Heart right ventricle (tissue), 16 donors: ENCODE results near the gene NKD2. TPM values are rescaled to one million over a fixed set of nuclear protein-coding genes. Genes with fewer than 3 reads are reported as not detected.

Source experiments
- ATAC-seq, 8 donors: fragments of 200-7000 bp; cut with Tn5 transposase; one replicate each; pipeline ENCODE4 v1.9.1; 2020; ENCODE audit warnings: mild to moderate bottlenecking in 8 of 8, moderate library complexity in 8 of 8, moderate number of reproducible peaks in 1 of 8
- DNase-seq, 2 donors: peaks; one replicate each; pipeline ENCODE4 v3.0.0-alpha.2; 2020
- H3K27ac ChIP-seq, 10 donors: fragments of 200-600 bp; sonication (generic) in 2 of 10; one replicate each; pipeline versions ENCODE4 v1.5.0 to v1.8.0; 2020 to 2022; ENCODE audit warnings: mild to moderate bottlenecking in 3 of 10
- H3K27me3 ChIP-seq, 7 donors: fragments of 200-600 bp; one replicate each; pipeline ENCODE4 v1.8.0; 2021 to 2022; ENCODE audit warnings: mild to moderate bottlenecking in 2 of 7
- H3K36me3 ChIP-seq, 9 donors: fragments of 200-600 bp; sonication (generic) in 1 of 9; one replicate each; pipeline versions ENCODE4 v1.5.0 to v1.8.0; 2020 to 2022; ENCODE audit warnings: mild to moderate bottlenecking in 2 of 9
- H3K4me1 ChIP-seq, 9 donors: fragments of 200-600 bp; sonication (generic) in 1 of 9; one replicate each; pipeline versions ENCODE4 v1.5.0 to v1.8.0; 2020 to 2022; ENCODE audit warnings: mild to moderate bottlenecking in 4 of 9
- H3K4me3 ChIP-seq, 10 donors: fragments of 200-600 bp; sonication (generic) in 2 of 10; one replicate each; pipeline versions ENCODE4 v1.5.0 to v1.8.0; 2020 to 2022; ENCODE audit warnings: mild to moderate bottlenecking in 7 of 10, moderate library complexity in 2 of 10
- H3K9me3 ChIP-seq, 11 donors: fragments of 200-600 bp in 10 of 11; sonication (generic) in 2 of 11; one replicate each; pipeline versions ENCODE4 v1.5.0 to v1.8.0; 2013 to 2022; ENCODE audit warnings: mild to moderate bottlenecking in 2 of 11, control low read depth in 1 of 11, moderate library complexity in 1 of 11
- WGBS, 2 donors: extraction: QIAGEN DNeasy Blood & Tissue Kit; methylation state at CpG; one replicate each; pipeline ENCODE4 v1.1.7; 2013; ENCODE audit warnings: inconsistent platforms in 1 of 2; 5-methylcytosine and 5-hydroxymethylcytosine counted together
- intact Hi-C, 10 donors: fragments of 100-400 bp; cut with DNase I; formaldehyde crosslinking; loops; one replicate each; pipeline versions ENCODE4 v1.11.1 to v1.14.2; 2022
- polyA plus RNA-seq, 2 donors: library from polyadenylated mRNA; stranded (reverse); fragments of 200-250 nt; gene quantifications; one replicate each; pipeline ENCODE4 v1.2.3, GENCODE V29; 2013
- total RNA-seq, 10 donors: library from RNA; stranded (reverse); fragmentation: NEBNext Ultra II Directional in 3 of 10; extraction: Animal tissue kit (Norgen Biotek cat#: 25700) in 3 of 10; gene quantifications; one replicate each; pipeline versions ENCODE4 v1.2.1 to v1.2.4, GENCODE V29; 2021 to 2023
- TF ChIP-seq, protein P1 (sequence below), 9 donors: fragments of 200-600 bp; sonication (generic) in 2 of 9; IDR thresholded peaks; one replicate each; pipeline versions ENCODE4 v1.5.0 to v1.8.0; 2021 to 2022; ENCODE audit warnings: antibody characterized with exemption in 9 of 9, mild to moderate bottlenecking in 5 of 9, moderate library complexity in 1 of 9
- donor health status: Arrhythmogenic right ventricular cardiomyopathy.
- donor health status: ischemic (EF 13 %, LVEDD 7.1; RV severe dilation, severe dysfunction).
- donor health status: healthy with polysubstance abuse.
- donor health status: DM: no; HTN: yes; CAD: no.
- donor health status: DM: no; HTN: no; CAD: no.
- donor health status: ischemic (EF 25% LVEDD 6.9; RV normal size, moderate dysfunction).
- donor health status: ischemic (EF 25% LVEDD 5.7; RV mildly dilated, moderate dysfunction).
- donor health status: healthy.
- donor health status: DM: yes; HTN: yes; CAD: no.
- donor health status: Ischemic cardiomyopathy.
- donor health status: ischemic (EF 35%, LVEDD 5.7; RV mildly dilated, moderate dysfunction).
- donor health status: nonischemic (EF 11% LVEDD 7.7; RV severe dilation, severe dysfunction).
- donor health status: DM: yes; HTN: yes; CAD: no.
- donor health status: PGD.
- donor health status: ischemic (EF 29% LVEDD 5.4; RV normal size, mild dysfunction).
- donor health status: nonischemic (EF 23%, LVEDD 6.1; RV moderate dilation, normal function).

NKD2 gene
- total and polyA plus RNA-seq, 12 donors, result 0.31 to 12.7 (median 1.8) TPM

DNA sequence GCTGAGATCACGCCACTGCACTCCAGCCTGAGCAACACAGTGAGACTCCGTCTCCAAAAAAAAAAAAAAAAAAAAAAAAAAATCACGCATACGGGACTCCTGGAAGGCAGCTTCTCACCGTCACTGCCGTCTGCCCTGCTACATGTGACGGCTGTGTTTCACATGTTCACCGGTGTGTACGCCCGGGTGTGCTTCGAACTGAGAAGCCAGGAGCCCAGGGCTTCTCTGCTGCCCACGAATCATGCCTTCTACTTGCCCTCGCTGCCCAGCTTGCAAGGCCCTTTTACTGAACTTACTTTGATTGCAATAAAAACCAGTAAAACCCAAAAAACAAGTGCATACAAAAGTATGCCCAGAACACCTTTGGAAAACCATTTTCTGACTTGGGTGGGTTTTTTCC, 5.8 kb upstream of the NKD2 start:
- Histone ChIP-seq H3K4me1 (peaks cover 0 to 23% (median 13%) of the 10 kb centered on the region in 9 donors), H3K36me3 (no peaks in the 10 kb centered on the region), H3K4me3 (no peak overlapping the region), H3K27me3 (peaks cover 0 to 41% (median 4%) of the 10 kb centered on the region in 7 donors), H3K9me3 (no peaks in the 10 kb centered on the region), H3K27ac (no peak overlapping the region)
- no peak for ATAC-seq
- WGBS, 2 donors, result 91 to 94% methylated on average over 12 to 13 of the region's 13 CpGs
- TF ChIP-seq, protein P1, sequence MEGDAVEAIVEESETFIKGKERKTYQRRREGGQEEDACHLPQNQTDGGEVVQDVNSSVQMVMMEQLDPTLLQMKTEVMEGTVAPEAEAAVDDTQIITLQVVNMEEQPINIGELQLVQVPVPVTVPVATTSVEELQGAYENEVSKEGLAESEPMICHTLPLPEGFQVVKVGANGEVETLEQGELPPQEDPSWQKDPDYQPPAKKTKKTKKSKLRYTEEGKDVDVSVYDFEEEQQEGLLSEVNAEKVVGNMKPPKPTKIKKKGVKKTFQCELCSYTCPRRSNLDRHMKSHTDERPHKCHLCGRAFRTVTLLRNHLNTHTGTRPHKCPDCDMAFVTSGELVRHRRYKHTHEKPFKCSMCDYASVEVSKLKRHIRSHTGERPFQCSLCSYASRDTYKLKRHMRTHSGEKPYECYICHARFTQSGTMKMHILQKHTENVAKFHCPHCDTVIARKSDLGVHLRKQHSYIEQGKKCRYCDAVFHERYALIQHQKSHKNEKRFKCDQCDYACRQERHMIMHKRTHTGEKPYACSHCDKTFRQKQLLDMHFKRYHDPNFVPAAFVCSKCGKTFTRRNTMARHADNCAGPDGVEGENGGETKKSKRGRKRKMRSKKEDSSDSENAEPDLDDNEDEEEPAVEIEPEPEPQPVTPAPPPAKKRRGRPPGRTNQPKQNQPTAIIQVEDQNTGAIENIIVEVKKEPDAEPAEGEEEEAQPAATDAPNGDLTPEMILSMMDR (IDR thresholded peaks at IDR 0.05), result no peak
- peak in 1 of 2 donors; percentile 2 for DNase-seq
- intact Hi-C loops, result loop anchor here in 1 of 10 donors (5.0 kb wide), 1 partner anchor 139 kb away; no protein-coding TSS in a partner anchor

DNA sequence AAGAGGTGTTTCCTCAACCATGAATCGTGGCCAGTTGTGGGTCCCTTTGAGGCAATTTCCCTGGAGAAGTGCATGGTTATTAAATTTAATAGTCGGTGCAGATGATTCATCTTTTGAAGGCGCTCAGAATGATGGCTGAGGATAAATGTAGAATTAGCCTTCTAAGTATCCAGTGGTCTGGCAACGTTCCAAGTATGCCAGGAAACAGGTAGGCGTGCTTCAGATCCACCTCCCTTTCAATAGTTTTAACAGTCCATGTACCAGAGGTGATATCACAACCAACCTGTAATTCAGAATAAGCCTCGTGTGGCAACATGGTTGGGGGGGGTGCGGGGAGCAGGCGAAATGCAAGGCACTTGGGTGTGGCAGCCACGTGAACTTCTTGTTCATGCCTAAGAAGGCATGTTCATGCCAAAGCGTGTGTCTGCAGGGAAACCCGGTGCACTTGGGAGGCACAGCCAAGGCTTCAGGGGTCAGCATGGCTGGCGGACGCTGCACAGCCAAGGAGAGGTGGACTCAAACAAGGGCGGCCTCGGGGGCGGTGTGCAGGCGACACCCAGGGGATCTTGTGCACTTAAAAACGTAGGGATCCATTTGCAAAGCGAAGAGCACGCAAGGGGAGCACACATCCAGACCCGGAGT, 5.2 kb upstream of the NKD2 start:
- peak overlapping the region in 3 of 10 donors; percentile 19 to 69 (median 68) for H3K27ac ChIP-seq
- peak overlapping the region in 3 of 10 donors; percentile 56 to 64 (median 58) for H3K4me3 ChIP-seq
- peak in 1 of 2 donors; percentile 4 for DNase-seq
- TF ChIP-seq, protein P1 (IDR thresholded peaks at IDR 0.05), result no peak
- peaks cover 0 to 47% (median 9%) of the 10 kb centered on the region in 7 donors for H3K27me3 ChIP-seq
- H3K36me3 ChIP-seq, result no peaks in the 10 kb centered on the region
- 59 to 73% methylated on average over 21 of the region's 21 CpGs for WGBS, 2 donors
- intact Hi-C loops, result loop anchor here in 1 of 10 donors (5.0 kb wide), 1 partner anchor 139 kb away; no protein-coding TSS in a partner anchor
- no peak for ATAC-seq
- no peaks in the 10 kb centered on the region for H3K9me3 ChIP-seq
- H3K4me1 ChIP-seq, result peaks cover 0 to 29% (median 13%) of the 10 kb centered on the region in 9 donors

DNA sequence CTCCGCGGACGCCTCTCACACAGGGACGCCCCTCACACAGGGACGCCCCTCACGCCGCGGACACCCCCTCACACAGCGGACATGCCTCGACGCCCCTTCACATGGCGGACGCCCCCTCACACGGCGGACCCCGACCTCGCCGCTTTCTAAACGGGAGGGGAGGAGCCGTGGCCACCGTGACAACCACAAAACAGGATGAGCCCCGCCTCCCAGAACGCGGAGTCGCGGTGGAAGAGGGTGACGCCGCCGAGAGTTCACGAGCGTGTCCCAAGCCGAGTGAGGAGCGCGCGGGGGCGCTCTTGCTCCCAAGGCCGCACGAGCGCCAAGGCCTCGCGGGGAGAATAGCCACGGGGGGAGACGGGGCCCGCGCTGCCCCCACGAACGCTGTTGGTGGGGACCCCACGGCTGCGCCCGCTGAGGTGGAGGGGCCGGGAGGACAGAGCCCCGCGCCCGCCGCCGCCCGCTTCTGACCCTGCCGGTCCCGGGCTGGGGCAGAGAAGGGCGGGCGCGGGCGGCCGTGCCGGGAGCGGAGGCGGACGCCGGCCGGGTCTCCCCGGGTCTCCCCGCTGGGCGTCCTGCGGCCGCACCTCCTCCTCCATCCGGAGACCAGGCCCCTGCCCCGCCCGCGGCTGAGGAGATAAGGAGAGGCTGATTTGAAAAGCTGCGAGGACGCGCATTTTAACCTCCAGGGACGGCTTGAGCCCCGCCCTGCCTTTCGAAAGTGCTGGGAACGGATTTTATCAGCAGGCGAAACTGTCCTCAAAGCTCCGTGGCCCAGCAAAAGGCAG, 3.9 kb upstream of the NKD2 start:
- TF ChIP-seq, protein P1 (IDR thresholded peaks at IDR 0.05), result peak; percentile 14 to 76 (median 57)
- no peaks in the 10 kb centered on the region for H3K9me3 ChIP-seq
- H3K27me3 ChIP-seq, result peaks cover 0 to 59% (median 19%) of the 10 kb centered on the region in 7 donors
- ATAC-seq (peak; percentile 70 to 87 (median 81)), DNase-seq (peak; percentile 81 to 87)
- intact Hi-C loops, result loop anchor here in 7 of 10 donors (5.0 kb wide), 3 partner anchors 82 to 138 kb away; no protein-coding TSS in a partner anchor
- WGBS, 2 donors, result 1 to 2% methylated on average over 78 to 85 of the region's 88 CpGs
- peaks cover 3 to 36% (median 19%) of the 10 kb centered on the region in 9 donors for H3K4me1 ChIP-seq
- H3K27ac ChIP-seq, result peak overlapping the region in 9 of 10 donors; percentile 50 to 80 (median 69)
- peak overlapping the region; percentile 24 to 64 (median 58) for H3K4me3 ChIP-seq
- H3K36me3 ChIP-seq, result no peaks in the 10 kb centered on the region

DNA sequence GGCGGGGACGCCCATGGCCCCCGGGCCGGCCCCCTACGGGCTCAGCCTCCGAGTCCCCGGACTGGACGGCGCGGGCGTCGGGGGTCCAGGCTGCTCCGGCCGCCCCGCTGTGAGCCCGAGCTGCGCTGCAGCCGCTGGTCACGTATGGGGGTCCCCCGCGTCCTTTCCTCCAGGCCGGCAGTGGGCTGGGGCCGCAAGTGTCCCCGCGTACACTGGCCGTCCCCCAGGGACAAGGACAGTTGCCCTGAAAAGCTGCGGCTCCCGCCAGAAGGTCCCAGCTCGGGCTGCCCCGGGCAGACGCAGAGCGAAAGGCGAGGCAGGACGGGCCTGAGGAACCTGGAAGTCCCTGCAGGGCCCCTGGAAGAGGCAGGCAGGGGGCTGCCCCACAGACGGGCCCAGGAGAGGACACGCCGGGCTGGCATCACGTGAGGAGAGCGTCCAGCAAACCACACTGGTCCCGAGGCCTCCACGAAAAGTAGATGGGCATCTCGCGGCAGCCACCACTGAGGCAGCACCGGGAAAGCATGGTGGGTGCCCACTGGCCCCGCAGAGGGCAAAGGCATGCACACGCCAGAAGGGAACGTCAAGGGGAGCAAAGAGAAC, 3.3 kb upstream of the NKD2 start:
- 40 to 48% methylated on average over 47 of the region's 47 CpGs for WGBS, 2 donors

More for the DNA sequence above, 3.3 kb upstream of the NKD2 start:
- no peaks in the 10 kb centered on the region for H3K36me3 ChIP-seq
- peaks cover 10 to 43% (median 26%) of the 10 kb centered on the region in 9 donors for H3K4me1 ChIP-seq
- TF ChIP-seq, protein P1 (IDR thresholded peaks at IDR 0.05), result no peak
- peak overlapping the region; percentile 24 to 64 (median 58) for H3K4me3 ChIP-seq
- H3K27ac ChIP-seq, result peak overlapping the region in 9 of 10 donors; percentile 50 to 80 (median 69)
- peak in 3 of 8 donors; percentile 6 to 22 (median 7) for ATAC-seq
- intact Hi-C loops, result loop anchor here in 6 of 10 donors (5.0 kb wide), 3 partner anchors 83 to 137 kb away; no protein-coding TSS in a partner anchor
- DNase-seq, result peak in 1 of 2 donors; percentile 5
- H3K9me3 ChIP-seq, result no peaks in the 10 kb centered on the region
- peaks cover 0 to 66% (median 24%) of the 10 kb centered on the region in 7 donors for H3K27me3 ChIP-seq
